GM19043 (cell line): ENCODE results near the gene MFGE8.
A peak's percentile ranks its signal among the peaks of the same experiment; 100 is the strongest.
"Not testable (repeated sequence)": the region's sequence is repeated elsewhere in the genome, so short reads cannot be mapped to it uniquely, and the experiment has no call there.

Source experiments
- ATAC-seq: cut with Tn5 transposase; IDR thresholded peaks from one replicate; pipeline ENCODE4 v1.9.1; 2021; ENCODE audit warnings: low read depth; ENCODE audit not compliant: unreplicated experiment

Gene MFGE8, protein sequence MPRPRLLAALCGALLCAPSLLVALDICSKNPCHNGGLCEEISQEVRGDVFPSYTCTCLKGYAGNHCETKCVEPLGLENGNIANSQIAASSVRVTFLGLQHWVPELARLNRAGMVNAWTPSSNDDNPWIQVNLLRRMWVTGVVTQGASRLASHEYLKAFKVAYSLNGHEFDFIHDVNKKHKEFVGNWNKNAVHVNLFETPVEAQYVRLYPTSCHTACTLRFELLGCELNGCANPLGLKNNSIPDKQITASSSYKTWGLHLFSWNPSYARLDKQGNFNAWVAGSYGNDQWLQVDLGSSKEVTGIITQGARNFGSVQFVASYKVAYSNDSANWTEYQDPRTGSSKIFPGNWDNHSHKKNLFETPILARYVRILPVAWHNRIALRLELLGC

DNA sequence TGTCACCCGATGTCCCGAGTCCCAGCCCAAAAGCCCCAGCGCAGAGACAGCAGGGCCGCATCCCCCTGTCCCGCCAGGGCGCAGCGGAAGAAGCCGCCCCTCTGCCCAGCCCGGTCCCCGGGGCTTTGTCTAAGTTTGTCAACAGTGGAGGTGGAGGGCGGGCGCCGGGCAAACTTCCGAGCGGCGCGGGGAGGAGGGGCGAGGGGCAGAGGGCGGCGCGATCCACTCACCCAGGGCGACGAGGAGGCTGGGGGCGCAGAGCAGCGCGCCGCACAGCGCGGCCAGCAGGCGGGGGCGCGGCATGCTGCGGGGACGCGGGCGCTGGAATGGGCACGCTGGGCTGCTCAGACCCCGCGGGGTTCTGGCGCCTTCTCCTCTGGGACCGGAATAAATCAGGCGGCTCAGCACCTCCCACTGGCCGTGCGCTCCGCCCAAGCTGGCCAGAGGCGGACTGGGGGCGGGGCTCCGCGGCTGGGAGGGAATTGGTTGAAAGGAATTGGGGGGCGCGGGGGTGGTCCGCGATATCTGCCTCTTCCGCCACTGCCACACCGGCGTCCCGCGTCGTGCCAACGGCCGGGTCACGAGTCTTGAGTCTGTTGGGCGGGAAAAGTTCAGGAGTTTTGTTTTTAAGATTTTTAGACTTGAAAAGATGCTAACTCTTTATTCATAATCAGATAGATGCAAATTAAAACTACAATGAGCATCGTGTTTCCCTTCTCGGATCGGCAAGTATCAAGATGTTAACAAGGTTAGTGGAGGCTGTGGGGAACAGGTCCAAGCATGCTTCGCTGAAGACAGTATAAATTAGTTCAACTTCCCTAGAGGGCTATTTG is at the start of gene MFGE8:
TSS of gene MFGE8 (minus strand) at position 363 of the 833 bp plus-strand sequence. CDS start at position 303, 60 bp downstream.
- ATAC-seq = peak; percentile 73

GRCh38 chr15:88959445-88959844 is 46.3 kb upstream of the MFGE8 start:
- no peak for ATAC-seq

DNA sequence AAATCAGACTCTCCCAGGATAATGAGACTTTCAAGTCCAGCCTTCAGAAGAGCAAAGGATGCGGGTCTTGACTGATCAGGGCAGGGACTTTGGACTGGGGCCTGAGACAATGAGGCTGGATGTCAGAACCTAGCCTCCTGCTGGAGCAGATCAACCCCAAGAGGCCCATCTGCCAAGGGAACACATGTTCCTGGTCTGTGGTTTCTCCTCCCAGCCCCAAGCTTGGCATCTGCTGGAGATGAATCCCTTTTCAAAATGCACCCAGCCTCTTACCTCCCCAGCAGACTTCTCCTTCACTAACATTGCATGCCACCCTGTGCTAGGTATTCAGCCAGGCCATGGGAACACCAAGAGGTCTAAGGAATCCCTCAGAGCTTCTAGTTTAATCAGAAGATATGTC is 43.7 kb upstream of the MFGE8 start:
- no peak for ATAC-seq

GRCh38 chr15:88956263-88956662 is 43.1 kb upstream of the MFGE8 start:
- ATAC-seq = no peak

DNA sequence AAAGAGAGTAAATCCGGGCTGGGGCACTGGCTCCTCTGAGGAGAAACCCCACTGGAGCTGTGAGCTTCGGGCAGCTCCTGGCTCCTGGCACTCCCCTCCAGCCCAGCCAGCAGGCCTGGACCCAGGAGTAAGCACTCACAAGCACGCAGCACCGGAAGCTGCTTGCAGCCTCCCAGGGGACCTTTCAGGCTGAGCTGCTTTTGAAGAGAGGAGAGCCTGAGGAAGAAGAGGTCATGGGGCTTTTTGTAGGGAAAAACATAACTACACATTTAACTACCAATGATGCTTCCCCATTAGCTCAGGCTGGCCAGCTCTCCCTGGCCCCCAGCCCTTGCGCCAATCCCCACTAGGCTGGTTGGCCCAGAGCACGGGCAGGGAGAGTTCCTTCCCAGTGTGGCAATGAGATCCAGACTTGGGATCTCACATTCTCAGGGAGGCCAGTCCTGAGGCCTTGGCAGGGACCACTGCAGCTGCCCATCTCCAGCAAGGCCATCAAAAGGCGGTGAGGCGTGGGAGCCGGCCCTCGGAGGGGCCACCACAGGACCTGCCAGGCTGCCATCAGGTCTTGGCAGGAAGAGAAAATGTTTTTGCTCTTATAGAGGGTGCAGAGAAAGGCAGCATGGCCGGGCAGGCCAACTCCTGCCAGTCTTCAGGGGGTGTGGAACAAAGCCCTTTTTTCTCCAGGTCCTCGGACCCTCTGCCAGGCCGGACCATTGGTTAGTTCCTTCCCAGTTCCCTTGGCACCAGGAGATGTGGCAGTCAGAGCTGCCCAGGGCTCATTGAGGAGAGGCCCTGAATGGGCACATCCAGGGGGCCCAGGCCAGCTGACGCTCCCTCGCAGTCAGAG is 41.5 kb upstream of the MFGE8 start:
- ATAC-seq = no peak

GRCh38 chr15:88950600-88951160 is 37.5 kb upstream of the MFGE8 start:
- no peak for ATAC-seq

DNA sequence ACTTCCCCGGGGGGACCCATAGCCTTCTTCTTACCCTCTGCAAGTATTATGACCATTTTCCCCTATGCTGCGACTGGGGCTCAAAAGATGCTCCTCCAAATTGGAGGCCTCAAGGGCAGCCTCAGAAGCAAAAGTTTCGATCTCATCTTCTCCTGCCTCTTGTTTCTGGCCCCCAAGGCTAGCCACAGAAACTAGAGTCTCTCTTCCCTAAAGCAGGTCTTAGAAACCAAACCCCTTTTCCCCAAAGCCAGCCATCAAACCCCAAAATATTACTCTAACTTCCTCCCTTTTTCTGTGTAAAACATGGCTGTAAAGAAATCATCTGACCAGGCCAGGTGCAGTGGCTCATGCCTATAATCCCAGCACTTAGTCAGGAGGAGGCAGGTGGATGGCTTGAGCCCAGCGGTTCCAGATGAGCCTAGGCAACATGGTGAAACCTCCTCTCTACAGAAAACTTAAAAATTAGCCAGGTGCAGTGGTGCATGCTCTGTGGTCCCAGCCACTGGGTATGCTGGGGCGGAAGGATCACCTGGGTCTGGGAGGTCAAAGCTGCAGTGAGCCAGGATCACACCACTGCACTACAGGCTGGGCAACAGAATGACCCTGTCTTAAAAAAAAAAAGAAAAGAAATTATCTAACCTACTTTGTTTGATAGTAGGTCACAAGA is 36.7 kb upstream of the MFGE8 start:
- no peak for ATAC-seq

DNA sequence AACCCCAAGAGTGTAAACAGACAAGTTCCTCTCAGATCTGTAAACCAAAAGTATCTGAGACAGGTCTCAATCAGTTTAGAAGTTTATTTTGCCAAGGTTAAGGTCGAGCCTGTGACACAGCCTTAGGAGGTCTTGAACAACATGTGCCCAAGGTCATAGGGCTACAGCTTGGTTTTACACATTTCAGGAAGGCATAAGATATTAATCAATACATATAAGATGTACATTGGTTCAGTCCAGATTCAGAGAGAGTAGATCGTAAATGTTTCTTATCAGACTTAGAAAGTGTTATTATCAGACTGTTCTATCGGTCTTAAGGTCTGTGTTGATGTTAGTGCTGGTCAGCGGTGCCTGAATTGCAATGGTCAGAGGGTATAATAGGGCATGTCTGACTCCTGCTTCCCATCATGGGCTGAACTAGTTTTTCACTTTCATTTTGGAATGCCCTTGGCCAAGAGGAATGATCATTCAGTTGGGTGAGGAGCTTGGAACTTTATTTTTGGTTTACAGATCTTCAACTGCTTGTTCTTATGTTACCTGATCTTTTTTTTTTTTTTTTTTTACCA is 27.0 kb upstream of the MFGE8 start:
- ATAC-seq = no peak

DNA sequence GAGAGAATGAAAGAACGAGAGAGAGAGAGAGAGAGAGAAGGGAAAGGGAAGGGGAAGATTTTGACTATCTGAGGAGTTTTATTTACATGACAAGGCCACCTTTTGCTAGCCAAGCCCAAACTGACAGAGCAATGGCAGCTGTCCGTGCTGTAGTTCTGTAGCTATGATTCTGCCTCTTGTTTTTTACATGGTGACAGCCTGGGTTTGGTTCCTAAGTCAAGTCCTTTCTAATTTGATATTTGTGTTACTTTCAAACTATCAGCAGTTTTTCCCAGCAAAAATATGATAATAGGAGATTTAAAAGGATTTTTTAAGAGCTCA is 26.3 kb upstream of the MFGE8 start:
- no peak for ATAC-seq

DNA sequence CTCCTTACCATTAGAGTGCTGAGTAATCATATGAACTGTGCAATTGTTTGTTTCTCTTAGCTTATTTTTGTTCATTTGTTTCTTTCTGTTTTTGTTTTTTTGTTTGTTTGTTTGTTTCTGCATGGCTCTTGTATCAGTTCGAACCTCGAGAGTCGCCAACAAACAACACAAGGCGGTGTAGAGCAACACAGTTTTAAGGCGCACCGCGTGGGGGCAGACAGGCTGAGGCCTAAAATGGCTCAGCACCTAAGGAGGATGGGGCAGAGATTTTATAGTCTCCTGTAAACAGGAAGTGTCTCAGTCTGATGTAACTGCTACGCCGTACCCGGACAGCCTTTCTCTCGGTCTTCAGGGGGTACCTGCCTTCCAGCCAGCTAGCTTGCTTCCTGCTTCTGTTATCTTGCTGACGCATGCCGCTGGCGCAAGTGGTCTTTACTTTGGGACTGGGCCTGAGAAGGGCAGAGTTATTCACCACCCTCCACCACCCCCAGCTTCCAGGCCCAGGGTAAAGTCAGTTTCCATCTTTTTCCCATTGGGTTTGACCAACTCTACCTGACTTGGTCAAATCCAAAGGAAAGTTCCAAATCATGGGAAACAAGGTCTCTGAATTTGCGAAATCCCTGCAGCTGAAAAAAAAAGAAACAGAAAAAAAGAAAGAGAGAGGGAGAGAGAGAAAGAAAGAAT is 25.8 kb upstream of the MFGE8 start:
- ATAC-seq = no peak

GRCh38 chr15:88934449-88934848 is 21.3 kb upstream of the MFGE8 start:
- ATAC-seq = not testable (repeated sequence)

GRCh38 chr15:88932875-88933330 is 19.7 kb upstream of the MFGE8 start:
- no peak for ATAC-seq

GRCh38 chr15:88932271-88932874 is 19.2 kb upstream of the MFGE8 start:
- ATAC-seq = no peak

GRCh38 chr15:88930579-88930978 is 17.4 kb upstream of the MFGE8 start:
- ATAC-seq = no peak

DNA sequence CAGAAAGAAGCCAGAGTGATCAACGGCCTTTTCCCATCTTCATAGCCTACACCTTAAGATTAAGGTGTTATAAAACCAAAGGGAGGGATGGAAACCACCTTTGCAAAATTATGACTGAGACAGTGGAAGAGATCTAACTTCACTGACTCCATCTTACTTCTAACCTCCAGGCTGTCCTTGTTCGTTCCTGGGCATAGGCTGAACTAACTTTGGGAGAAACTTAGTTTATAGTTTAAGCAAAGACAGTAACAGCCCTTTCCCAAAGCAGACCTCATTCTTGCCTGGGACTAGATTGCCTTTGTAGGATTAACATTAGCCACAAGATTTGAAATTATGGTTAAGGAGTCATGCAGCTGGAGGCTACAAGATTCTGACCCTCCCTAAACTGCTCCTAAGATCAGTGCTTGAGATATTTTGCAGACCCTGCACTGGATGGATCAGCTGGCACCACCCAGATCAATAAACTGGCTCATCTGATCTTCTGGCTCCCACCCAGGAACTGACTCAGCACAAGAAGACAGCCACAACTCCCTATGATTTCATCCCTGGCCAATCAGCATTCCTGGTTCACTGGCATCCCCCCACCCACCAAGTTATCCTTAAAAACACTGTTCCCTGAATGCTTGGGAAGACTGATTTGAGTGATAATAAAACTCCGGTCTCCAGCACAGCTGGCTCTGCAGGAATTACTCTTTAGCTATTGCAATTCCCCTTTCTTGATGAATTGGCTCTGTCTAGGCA is 16.3 kb upstream of the MFGE8 start:
- ATAC-seq = not testable (repeated sequence)

DNA sequence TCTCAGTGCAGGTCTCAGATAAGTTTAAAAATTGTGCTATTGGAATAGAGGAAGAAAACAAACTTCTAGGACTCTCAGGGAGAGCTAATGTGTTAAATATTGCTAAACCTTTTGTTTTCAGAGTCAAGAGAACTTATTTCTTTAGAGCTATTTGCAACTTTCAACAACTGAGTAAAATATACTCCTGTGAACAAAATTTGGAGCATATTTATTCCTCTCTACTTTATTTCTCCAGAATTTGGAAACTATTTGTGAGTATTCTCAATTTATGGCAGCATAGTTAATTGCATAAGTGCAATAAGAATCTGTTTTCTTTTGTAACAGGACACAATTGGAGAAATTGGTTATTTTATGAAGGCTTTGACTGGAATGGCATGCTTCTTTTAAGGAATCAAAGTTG is 15.0 kb upstream of the MFGE8 start:
- not testable (repeated sequence) for ATAC-seq

DNA sequence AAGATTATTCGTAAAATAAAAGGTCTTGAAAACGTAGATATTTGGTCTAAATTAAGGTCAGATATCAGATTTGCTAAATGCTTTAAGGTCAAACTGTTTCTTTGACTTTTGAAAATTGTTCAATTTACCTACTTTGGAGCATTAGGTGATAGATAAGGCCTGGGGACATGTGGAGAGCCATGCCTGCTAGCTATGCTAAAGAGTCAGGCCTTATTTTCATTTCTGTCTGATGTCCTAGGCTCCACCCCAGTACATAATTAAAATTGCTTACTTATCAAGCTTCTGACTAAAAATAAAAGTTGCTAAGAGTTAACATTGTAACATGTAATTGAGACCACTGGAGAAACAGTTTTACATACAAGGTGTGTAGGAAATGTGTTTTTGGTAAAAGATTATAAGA is 12.5 kb upstream of the MFGE8 start:
- ATAC-seq = not testable (repeated sequence)

DNA sequence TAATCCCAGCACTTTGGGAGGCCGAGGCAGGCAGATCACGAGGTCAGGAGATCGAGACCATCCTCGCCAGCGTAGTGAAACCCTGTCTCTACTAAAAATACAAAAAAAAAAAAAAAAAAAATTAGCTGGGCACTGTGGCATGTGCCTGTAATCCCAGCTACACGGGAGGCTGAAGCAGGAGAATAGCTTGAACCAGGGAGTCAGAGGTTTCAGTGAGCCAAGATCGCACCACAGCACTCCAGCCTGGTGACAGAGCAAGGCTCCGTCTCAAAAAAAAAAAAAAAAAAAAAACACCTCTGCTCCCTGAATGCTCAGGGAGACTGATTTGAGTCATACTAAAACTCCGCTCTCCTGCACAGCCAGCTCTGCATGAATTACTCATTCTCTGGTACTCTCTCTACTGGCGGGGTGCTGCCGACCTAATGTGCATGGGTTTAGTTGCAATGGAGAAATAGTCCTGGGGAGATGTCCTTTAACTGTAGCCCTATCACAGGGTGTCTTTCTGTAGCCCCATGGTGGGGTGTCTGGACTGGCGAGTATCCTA is 7.8 kb upstream of the MFGE8 start:
- ATAC-seq = not testable (repeated sequence)
